HG03060 (cell line): ENCODE measurements around the gene CLTA.
"Not testable (repeated sequence)": the region's sequence is repeated elsewhere in the genome, so short reads cannot be mapped to it uniquely, and the experiment has no call there.

Experiments
- ATAC-seq: cut with Tn5 transposase; IDR thresholded peaks from one replicate; pipeline ENCODE4 v1.9.1; 2021; ENCODE audit warnings: low read depth, moderate number of reproducible peaks; ENCODE audit not compliant: unreplicated experiment

The CLTA gene

DNA sequence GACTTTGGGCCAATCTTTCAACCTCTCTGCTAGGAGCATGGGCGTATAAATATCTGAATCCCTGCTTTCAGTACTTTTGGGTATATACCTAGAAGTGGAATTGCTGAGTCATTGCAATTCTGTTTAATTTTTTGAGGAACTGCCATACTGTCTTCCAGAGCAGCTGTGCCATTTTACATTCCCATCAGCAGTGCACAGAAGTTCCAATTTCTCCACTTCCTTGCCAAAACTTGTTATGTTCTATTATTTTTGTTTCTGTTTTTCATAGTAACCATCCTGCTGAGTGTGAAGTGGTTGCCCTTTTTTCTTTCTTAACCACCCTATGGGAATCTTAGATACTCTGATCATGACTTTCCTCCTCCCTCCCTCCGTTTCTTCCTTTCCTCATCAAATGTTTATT is 32.6 kb upstream of the CLTA start:
- ATAC-seq, result no peak

DNA sequence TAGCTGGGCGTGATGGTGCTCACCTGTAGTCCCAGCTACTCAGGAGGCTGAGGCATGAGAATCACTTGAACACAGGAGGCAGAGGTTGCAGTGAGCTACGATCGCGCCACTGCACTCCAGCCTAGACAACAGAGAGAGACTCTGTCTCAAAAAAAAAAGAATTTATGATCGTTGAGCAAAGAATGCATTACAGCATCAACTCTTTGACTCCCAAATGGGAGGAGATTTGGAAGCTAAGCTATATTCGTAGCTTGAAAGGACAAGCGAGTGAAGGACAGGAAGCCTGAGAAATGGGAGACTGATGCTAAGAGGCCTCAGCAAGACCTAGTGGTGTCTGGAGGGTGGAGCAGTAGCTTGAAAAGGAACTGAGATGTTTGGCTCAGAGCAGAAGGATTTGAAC is 31.8 kb upstream of the CLTA start:
- ATAC-seq, result no peak

DNA sequence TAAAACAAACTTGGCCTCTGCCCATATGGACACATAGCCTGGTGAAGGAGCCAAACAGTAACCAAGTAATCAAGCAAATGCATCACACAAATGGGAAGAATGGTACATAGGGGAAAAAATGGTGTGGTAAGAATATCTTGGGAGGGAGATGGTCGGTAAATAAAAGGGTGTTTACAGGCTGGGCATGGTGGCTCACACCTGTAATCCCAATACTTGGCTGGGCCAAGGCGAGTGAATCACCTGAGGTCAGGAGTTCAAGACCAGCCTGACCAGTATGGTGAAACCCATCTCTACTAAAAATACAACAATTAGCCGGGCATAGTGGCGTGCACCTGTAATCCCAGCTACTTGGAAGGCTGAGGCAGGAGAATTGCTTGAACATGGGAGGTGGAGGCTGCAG is 31.2 kb upstream of the CLTA start:
- not testable (repeated sequence) for ATAC-seq

- ATAC-seq, result not testable (repeated sequence)
These were observed 30.6 kb upstream of the CLTA start for GRCh38 chr9:36160126-36160525.

DNA sequence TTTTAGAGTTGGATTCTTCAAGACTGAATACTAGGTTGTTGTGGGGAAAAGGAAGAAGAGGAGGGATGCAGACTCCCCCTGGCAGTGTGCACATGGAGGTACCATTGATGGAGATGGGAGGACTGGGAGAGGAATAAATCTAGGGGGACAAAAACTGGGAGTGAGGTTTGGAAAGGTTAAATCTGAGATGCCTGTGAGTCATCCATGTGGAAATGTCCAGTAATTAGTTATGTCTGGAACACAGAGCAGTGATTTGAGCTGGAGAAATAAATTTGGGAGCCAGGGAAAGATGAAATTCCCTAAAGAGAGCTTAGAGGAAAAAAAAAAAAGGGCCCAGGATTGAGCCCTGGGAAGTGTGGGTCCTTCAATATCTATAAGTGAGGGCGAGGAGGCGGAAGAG is 29.5 kb upstream of the CLTA start:
- no peak for ATAC-seq

- ATAC-seq, result no peak
These were observed 28.4 kb upstream of the CLTA start for GRCh38 chr9:36162211-36162738.

DNA sequence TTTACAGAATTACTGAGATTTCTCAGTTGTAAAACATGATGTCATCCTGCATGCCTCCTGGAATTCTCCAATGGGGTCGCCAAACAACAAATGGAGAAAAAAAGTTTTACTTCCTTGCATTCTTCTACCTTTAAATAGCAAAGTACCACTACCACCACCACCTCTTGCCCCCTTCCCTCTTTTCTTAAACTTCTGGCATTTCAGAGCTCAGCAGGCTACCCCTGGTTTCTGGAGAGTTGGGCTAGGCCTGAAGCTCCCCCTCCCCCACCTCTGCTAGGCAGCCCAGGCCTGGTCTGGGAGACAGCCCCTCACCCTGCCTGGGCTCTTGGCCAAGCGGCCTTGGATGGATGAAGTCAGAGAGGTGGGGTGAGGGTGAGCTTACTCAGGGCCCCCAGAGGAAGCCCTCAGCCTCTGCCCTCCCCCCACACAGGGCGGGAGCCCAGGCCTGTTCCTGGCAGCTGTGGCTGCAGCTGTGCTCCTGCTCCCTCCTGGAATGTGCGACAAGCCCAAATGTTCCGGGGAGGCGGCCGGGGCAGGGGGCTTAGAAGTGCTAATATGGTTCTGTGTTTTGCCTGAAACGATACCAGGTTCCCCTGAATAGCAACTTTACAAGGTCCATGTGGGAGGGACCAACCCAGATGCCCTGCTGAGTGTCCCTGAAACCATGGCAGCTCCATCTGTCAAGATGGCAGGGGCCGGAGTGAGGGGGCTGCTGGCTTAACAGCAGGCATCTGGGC is 27.5 kb upstream of the CLTA start:
- no peak for ATAC-seq

DNA sequence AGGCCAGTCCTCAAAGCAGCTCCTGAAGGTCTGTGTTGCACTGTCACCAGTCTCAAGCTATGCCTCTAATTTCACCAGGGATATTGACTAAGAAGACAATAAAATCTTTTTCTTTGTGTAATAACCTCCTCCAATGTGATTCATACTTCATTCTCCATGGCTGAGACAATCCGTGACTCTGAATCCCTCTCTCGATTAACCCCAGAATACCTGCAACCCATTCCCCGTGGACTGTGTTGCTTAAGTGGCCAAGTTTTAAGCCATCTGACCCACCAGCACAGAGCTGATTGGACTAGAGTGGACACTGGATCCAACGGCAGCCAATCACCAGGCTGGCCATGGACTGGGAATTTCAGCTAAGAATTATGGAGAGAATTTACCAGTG is 26.9 kb upstream of the CLTA start:
- no peak for ATAC-seq

GRCh38 chr9:36164372-36164771 is 26.3 kb upstream of the CLTA start:
- ATAC-seq, result no peak

GRCh38 chr9:36164989-36165388 is 25.7 kb upstream of the CLTA start:
- ATAC-seq, result no peak

DNA sequence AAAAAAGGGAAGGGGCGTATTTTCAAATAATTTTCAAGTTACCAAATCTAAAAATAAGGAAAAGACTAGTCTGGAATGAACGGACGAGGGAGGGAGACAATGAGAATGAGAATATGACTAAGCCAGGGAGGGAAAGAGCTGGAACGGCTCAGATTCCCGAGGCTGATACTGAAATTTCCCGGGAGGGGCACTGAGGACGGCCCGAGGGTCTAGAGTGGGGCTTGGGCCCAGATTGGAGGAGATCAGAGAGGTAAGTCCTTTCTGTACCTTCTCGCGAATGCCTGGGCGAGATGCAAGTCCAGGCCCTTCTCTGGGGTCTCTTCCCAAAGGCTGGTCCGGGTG is 24.9 kb upstream of the CLTA start:
- no peak for ATAC-seq

DNA sequence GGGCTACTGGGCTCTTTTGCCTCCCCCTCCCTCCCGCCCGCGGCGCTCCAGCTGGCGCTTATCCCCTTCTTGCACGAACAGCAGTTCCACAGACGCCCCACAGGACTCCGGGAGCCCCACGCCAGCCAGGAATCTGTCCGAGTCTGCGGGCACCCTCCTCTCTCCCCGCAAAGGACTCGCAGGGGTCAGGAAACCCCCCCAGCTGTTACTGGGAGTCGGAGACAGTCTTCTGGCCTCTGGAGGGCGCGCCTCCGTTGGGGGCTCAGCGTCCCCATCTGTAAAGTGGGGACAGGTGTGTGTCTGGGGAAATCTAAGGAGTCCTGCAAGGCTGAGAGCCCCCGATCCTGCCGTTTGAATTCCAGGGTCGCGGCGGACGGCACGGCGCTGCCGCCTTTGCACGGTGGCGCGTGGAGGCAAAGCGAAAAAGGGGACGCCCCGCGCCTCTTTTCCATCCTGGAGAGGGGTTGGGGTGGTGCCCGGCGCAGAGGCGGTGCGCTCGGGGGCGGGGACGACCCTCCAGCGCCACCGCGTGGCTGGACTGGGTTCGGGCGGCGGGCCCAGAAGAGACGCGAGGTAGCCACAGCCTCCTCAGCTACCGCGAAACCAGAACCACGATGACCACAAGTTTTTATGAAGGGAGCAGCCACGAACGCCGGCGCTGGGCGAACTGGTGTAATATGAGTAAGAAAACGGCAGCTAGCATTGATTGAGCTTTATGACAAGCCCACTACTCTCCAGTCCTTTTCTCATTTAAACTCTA is 24.4 kb upstream of the CLTA start:
- ATAC-seq, result no peak

DNA sequence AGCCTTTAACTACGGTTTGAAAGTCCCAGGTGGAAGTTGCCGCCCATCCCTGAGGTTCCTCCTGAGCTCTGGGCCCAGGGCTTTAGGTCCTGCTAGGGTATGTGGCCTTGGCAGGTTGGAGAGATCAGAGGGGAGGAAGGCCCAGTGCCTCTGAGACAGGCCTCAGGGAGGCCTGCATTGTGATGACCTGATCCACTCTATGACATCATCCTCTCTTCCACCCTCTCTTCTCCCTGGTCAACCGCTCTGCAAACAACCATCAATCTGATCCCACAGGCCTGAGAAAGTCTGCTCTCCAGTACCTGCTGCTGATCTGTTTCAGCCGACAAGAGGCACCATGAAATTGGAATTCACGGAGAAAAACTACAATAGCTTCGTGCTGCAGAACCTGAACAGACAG is 21.6 kb upstream of the CLTA start, which contains the start of gene CCIN:
Gene CCIN, plus strand, starts transcription at position 223 of the 400 bp plus-strand sequence. Its CDS starts 115 bp downstream, at position 338.
- ATAC-seq, result no peak

DNA sequence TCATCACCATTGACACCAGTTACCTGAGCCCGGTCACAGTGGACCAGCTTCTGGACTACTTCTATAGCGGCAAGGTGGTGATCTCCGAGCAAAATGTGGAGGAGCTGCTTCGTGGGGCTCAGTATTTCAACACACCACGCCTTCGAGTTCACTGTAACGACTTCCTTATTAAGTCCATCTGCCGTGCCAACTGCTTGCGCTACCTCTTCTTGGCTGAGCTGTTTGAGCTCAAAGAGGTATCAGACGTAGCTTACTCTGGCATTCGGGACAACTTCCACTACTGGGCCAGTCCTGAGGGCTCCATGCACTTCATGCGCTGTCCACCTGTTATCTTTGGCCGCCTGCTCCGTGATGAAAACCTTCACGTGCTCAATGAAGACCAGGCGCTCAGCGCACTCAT is 21.0 kb upstream of the CLTA start:
- no peak for ATAC-seq

- ATAC-seq, result no peak
These were observed 20.2 kb upstream of the CLTA start for GRCh38 chr9:36170531-36170930.

GRCh38 chr9:36173861-36174260 is 16.9 kb upstream of the CLTA start:
- no peak for ATAC-seq

- ATAC-seq, result no peak
These were observed 16.4 kb upstream of the CLTA start for GRCh38 chr9:36174271-36174670.

- ATAC-seq, result no peak
These were observed 16.0 kb upstream of the CLTA start for GRCh38 chr9:36174731-36175130.

DNA sequence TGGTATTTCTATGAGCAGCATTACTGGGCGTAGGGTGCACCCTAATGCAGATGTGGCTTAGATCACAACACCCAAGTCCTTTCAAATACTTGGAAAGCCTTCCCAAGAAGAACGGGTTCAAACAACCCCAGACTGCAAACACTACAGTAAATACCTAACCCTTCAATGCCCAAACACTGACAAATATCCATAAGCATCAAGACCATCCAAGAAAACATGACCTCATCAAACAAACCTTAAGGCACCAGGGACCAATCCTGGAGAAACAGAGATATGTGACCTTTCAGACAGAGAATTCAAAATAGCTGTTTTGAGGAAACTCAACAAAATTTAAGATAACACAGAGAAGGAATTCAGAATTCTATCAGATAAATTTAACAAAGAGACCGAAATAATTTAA is 15.5 kb upstream of the CLTA start:
- not testable (repeated sequence) for ATAC-seq

GRCh38 chr9:36176496-36176895 is 14.2 kb upstream of the CLTA start:
- ATAC-seq, result not testable (repeated sequence)

GRCh38 chr9:36177571-36177970 is 13.2 kb upstream of the CLTA start:
- no peak for ATAC-seq

DNA sequence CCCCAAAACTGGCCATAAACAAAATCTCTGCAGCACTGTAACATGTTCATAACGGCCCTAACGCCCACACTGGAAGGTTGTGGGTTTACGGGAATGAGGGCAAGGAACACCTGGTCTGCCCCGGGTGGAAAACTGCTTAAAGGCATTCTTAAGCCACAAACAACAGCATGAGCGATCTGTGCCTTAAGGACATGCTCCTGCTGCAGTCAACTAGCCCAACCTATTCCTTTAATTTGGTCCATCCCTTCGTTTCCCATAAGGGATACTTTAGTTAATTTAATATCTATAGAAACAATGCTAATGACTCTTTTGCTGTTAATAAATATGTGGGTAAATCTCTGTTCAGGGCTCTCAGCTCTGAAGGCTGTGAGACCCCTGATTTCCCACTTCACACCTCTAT is 10.5 kb upstream of the CLTA start:
- ATAC-seq, result not testable (repeated sequence)
